Mononuclear cell (primary cell): ENCODE results near the gene UBR7. TPM values are rescaled to one million over a fixed set of nuclear protein-coding genes. Genes with fewer than 3 reads are reported as not detected.
"Not testable (repeated sequence)": the region's sequence is repeated elsewhere in the genome, so short reads cannot be mapped to it uniquely, and the experiment has no call there.

Source experiments
- H3K27me3 ChIP-seq: 2 replicates; pipeline ENCODE4 v1.6.0; 2011; ENCODE audit warnings: low read length, control low read depth; ENCODE audit not compliant: insufficient read depth
- H3K4me1 ChIP-seq: 2 replicates; pipeline ENCODE4 v1.5.1; 2011; ENCODE audit warnings: mild to moderate bottlenecking, low read length, control low read depth; ENCODE audit not compliant: insufficient read depth
- H3K4me3 ChIP-seq: 2 replicates; pipeline ENCODE4 v1.5.1; 2011; ENCODE audit warnings: mild to moderate bottlenecking, low read length, moderate library complexity
- H3K9me3 ChIP-seq: 2 replicates; pipeline ENCODE4 v1.5.1; 2011; ENCODE audit warnings: low read depth, mild to moderate bottlenecking, control low read depth, low read length
- total RNA-seq: library from RNA; depleted of rRNA; stranded (reverse); fragments of >200 nt; gene quantifications from one replicate; pipeline ENCODE4 v1.2.3, GENCODE V29; 2012

Gene UBR7
- total RNA-seq, 1 donor: 12.0 TPM

GRCh38 chr14:93223565-93223964 lies 16.5 kb downstream of the UBR7 start:
- Histone ChIP-seq H3K4me3 (no peak overlapping the region), H3K9me3 (no peaks in the 10 kb centered on the region), H3K4me1 (no peaks in the 10 kb centered on the region), H3K27me3 (no peaks in the 10 kb centered on the region)

DNA sequence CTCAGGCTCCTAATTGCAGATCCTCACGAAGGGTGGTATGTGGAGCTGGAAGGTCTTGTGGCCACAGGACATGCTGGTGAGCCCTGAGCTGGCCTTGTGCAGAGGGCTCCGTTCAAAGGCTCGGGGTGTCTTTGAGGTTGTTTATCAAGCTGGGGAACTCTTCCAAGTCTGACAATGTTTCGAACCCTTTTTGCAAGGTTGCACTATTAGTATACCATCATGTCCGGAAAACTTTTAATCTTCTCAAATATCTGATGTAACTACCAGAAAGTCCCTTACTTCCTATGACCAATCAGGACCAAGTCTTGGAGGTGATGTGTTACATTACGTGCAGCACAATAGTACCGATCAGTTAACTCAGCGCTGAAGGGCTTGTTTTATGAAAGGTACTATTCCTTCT lies 21.5 kb downstream of the UBR7 start:
- H3K9me3 ChIP-seq: no peaks in the 10 kb centered on the region
- H3K27me3 ChIP-seq: no peaks in the 10 kb centered on the region
- H3K4me1 ChIP-seq: no peaks in the 10 kb centered on the region
- no peak overlapping the region for H3K4me3 ChIP-seq

DNA sequence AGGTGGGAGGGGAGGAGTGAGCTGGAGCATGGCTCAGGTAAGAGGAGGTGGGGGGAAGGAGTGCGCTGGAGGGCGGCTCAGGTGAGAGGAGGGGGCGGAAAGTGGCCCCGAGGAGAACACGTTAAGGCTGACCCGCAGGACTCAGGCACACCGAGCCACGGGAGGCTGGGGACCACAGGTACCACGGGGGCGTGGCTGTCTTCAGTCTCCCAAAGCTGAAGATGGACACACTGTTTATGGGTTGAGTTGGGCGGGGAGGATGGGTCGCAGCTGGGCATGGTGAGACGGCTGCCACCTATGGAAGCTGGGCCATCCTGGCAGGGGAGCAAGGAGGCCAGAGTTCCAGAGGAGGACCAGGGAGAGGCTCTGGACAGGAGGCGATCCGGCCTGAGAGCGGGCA lies 23.5 kb downstream of the UBR7 start:
- H3K27me3 ChIP-seq: no peaks in the 10 kb centered on the region
- H3K9me3 ChIP-seq: no peaks in the 10 kb centered on the region
- H3K4me3 ChIP-seq: no peak overlapping the region
- H3K4me1 ChIP-seq: no peaks in the 10 kb centered on the region

- no peaks in the 10 kb centered on the region for H3K9me3 ChIP-seq
- no peaks in the 10 kb centered on the region for H3K27me3 ChIP-seq
- no peaks in the 10 kb centered on the region for H3K4me1 ChIP-seq
- no peak overlapping the region for H3K4me3 ChIP-seq
Measured at GRCh38 chr14:93231129-93231979, 24.3 kb downstream of the UBR7 start.

- no peaks in the 10 kb centered on the region for H3K9me3 ChIP-seq
- no peak overlapping the region for H3K4me3 ChIP-seq
- no peaks in the 10 kb centered on the region for H3K27me3 ChIP-seq
- no peaks in the 10 kb centered on the region for H3K4me1 ChIP-seq
Measured at GRCh38 chr14:93232159-93232558, 25.1 kb downstream of the UBR7 start.

- H3K4me3 ChIP-seq, H3K4me1 ChIP-seq, H3K9me3 ChIP-seq, H3K27me3 ChIP-seq: not testable (repeated sequence)
Measured at GRCh38 chr14:93233078-93233477, 26.0 kb downstream of the UBR7 start.

DNA sequence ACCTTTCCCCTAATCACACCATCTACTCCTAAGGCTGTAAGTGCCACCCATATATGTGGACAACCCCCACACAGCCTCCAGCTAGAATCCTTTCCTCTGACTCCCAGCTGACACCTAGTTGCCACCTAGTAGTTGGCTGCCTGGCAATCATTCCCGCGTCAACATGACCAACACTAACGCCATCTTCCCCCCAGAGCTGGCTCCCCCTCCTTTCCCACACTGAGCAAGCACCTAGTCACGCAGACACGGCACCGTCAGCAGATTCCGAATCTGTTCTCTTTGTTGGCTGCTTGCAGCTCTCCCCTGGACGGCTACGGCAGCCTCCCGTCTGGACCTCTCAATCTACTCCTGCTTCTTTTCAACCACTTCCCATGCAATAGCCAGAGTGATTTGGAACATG lies 27.7 kb downstream of the UBR7 start:
- no peaks in the 10 kb centered on the region for H3K9me3 ChIP-seq
- no peaks in the 10 kb centered on the region for H3K4me1 ChIP-seq
- H3K27me3 ChIP-seq: no peaks in the 10 kb centered on the region
- no peak overlapping the region for H3K4me3 ChIP-seq

- no peak overlapping the region for H3K4me3 ChIP-seq
- H3K4me1 ChIP-seq: no peaks in the 10 kb centered on the region
- no peaks in the 10 kb centered on the region for H3K27me3 ChIP-seq
- no peaks in the 10 kb centered on the region for H3K9me3 ChIP-seq
Measured at GRCh38 chr14:93239869-93240677, 33.0 kb downstream of the UBR7 start.

GRCh38 chr14:93240678-93241000 lies 33.6 kb downstream of the UBR7 start:
- Histone ChIP-seq H3K4me3 (no peak overlapping the region), H3K4me1 (no peaks in the 10 kb centered on the region), H3K9me3 (no peaks in the 10 kb centered on the region), H3K27me3 (no peaks in the 10 kb centered on the region)

GRCh38 chr14:93245764-93246420 lies 38.8 kb downstream of the UBR7 start:
- Histone ChIP-seq H3K4me3 (no peak overlapping the region), H3K9me3 (no peaks in the 10 kb centered on the region), H3K4me1 (no peaks in the 10 kb centered on the region), H3K27me3 (no peaks in the 10 kb centered on the region)

DNA sequence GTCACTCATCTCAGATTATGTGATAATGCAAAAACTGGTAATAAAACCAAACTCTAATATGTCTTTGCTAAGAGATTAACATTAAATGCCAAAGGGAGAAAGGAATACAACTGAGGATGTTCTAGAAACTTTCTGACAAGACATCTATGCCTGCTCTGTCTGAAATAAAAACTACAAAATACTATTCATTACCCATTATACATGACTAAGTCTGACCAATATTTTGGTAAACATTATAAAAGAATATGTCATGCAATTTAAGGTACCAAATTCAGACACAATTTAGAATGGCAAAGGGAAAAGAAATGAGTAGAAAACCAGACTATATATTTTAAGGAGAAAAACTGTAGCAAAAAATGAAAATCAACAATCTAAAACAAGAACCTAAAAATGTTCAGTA lies 39.5 kb downstream of the UBR7 start:
- Histone ChIP-seq H3K27me3 (no peaks in the 10 kb centered on the region), H3K4me3 (no peak overlapping the region), H3K9me3 (no peaks in the 10 kb centered on the region), H3K4me1 (no peaks in the 10 kb centered on the region)

- no peaks in the 10 kb centered on the region for H3K27me3 ChIP-seq
- H3K4me3 ChIP-seq: no peak overlapping the region
- no peaks in the 10 kb centered on the region for H3K9me3 ChIP-seq
- no peaks in the 10 kb centered on the region for H3K4me1 ChIP-seq
Measured at GRCh38 chr14:93249128-93249831, 42.2 kb downstream of the UBR7 start.

GRCh38 chr14:93262446-93262845 lies 55.4 kb downstream of the UBR7 start:
- Histone ChIP-seq H3K9me3 (no peaks in the 10 kb centered on the region), H3K4me1 (no peaks in the 10 kb centered on the region), H3K4me3 (no peak overlapping the region), H3K27me3 (no peaks in the 10 kb centered on the region)

DNA sequence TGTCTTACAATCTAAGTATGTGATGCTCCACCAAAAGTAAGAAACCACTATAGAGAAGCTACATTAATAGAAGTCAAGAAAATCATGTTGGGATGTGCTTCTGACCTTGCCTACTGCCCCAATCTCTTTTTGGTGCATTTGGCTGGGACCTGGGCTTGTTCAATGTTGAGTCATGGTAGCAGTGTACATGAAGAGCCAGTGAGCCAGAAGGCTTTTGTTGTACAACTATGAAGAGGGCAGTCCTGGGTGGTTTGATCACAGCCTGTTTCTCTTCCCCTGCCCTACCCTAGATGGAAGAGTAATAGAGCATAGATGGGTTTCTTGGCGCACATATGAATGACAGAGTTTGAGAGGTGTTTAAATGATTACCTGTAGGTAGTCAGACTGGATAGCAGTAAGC lies 56.4 kb downstream of the UBR7 start:
- Histone ChIP-seq H3K4me1 (no peaks in the 10 kb centered on the region), H3K27me3 (no peaks in the 10 kb centered on the region), H3K4me3 (no peak overlapping the region), H3K9me3 (no peaks in the 10 kb centered on the region)

DNA sequence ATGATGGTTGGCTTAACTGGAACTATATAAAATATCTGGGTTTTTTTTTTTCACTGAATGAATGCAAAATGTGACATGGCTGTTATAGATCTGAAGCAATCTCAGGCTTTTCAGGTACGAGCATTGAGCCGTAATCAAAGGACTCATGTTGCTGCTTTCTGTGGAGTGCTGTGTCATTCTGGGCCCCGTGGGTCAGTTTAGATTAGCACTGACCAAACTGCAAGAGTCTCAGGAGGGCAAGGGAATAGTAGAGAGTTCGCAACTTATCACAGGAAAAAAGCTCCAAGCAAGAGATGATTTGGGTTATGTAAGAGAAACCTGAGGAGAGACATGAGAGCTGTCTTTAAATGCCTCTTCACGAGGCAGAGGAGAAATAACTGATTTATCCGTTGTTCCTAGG lies 59.1 kb downstream of the UBR7 start:
- Histone ChIP-seq H3K4me1 (no peaks in the 10 kb centered on the region), H3K9me3 (no peaks in the 10 kb centered on the region), H3K4me3 (no peak overlapping the region), H3K27me3 (no peaks in the 10 kb centered on the region)
